ENCODE measurements around the gene THUMPD2. TPM values are rescaled to one million over a fixed set of nuclear protein-coding genes. Genes with fewer than 3 reads are reported as not detected.

The THUMPD2 gene
- total and polyA plus RNA-seq, 10 donors: 8.7 to 16.9 (median 13.3) TPM

- no peak overlapping the region for H3K27ac ChIP-seq
- H3K27me3 ChIP-seq (replicated peaks in 1 of 7): no peaks in the 10 kb centered on the region
- no peak for DNase-seq
- no peaks in the 10 kb centered on the region for H3K36me3 ChIP-seq
- TF ChIP-seq POLR2A (IDR thresholded peaks at IDR 0.05) (no peak), POLR2AphosphoS5 (IDR thresholded peaks at IDR 0.05) (no peak)
- H3K4me1 ChIP-seq: no peaks in the 10 kb centered on the region
- 84 to 93% (median 88%) methylated on average over 5 of the region's 5 CpGs for WGBS, 5 donors
- intact Hi-C loops (cut with DNase I; ENCODE audit: low total_unique reads): no loop called here
- H3K9me3 ChIP-seq: no peaks in the 10 kb centered on the region
- H3K4me3 ChIP-seq: no peak overlapping the region
Measured at GRCh38 chr2:39712953-39713352, 66.1 kb downstream of the THUMPD2 start.

- TF ChIP-seq POLR2AphosphoS5 (IDR thresholded peaks at IDR 0.05) (no peak), POLR2A (IDR thresholded peaks at IDR 0.05) (no peak)
- TF ChIP-seq, protein P1, sequence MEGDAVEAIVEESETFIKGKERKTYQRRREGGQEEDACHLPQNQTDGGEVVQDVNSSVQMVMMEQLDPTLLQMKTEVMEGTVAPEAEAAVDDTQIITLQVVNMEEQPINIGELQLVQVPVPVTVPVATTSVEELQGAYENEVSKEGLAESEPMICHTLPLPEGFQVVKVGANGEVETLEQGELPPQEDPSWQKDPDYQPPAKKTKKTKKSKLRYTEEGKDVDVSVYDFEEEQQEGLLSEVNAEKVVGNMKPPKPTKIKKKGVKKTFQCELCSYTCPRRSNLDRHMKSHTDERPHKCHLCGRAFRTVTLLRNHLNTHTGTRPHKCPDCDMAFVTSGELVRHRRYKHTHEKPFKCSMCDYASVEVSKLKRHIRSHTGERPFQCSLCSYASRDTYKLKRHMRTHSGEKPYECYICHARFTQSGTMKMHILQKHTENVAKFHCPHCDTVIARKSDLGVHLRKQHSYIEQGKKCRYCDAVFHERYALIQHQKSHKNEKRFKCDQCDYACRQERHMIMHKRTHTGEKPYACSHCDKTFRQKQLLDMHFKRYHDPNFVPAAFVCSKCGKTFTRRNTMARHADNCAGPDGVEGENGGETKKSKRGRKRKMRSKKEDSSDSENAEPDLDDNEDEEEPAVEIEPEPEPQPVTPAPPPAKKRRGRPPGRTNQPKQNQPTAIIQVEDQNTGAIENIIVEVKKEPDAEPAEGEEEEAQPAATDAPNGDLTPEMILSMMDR (IDR thresholded peaks at IDR 0.05 in 8 of 11, conservative IDR thresholded peaks at IDR 0.05 in 3 of 11): no peak
- Histone ChIP-seq H3K4me3 (no peak overlapping the region), H3K27me3 (replicated peaks in 1 of 7) (no peaks in the 10 kb centered on the region), H3K9me3 (no peaks in the 10 kb centered on the region), H3K4me1 (no peaks in the 10 kb centered on the region), H3K27ac (no peak overlapping the region), H3K36me3 (no peaks in the 10 kb centered on the region)
- intact Hi-C loops (cut with DNase I; ENCODE audit: low total_unique reads): no loop called here
- no peak for DNase-seq
- WGBS, 5 donors: 67 to 87% (median 71%) methylated on average over 3 of the region's 3 CpGs
Measured at GRCh38 chr2:39710807-39711206, 68.3 kb downstream of the THUMPD2 start.

- 94 to 96% (median 95%) methylated on average over 9 of the region's 9 CpGs for WGBS, 5 donors
- no peak overlapping the region for H3K27ac ChIP-seq
- H3K9me3 ChIP-seq: peaks cover 0 to 6% (median under 1%) of the 10 kb centered on the region in 8 donors
- no peaks in the 10 kb centered on the region for H3K4me1 ChIP-seq
- no peak for DNase-seq
- intact Hi-C loops (cut with DNase I; ENCODE audit: low total_unique reads): no loop called here
- TF ChIP-seq, protein P1 (IDR thresholded peaks at IDR 0.05 in 8 of 11, conservative IDR thresholded peaks at IDR 0.05 in 3 of 11): no peak
- no peaks in the 10 kb centered on the region for H3K27me3 ChIP-seq (replicated peaks in 1 of 7)
- H3K36me3 ChIP-seq: no peaks in the 10 kb centered on the region
- no peak overlapping the region for H3K4me3 ChIP-seq
Measured at GRCh38 chr2:39708003-39708402, 71.1 kb downstream of the THUMPD2 start.

DNA sequence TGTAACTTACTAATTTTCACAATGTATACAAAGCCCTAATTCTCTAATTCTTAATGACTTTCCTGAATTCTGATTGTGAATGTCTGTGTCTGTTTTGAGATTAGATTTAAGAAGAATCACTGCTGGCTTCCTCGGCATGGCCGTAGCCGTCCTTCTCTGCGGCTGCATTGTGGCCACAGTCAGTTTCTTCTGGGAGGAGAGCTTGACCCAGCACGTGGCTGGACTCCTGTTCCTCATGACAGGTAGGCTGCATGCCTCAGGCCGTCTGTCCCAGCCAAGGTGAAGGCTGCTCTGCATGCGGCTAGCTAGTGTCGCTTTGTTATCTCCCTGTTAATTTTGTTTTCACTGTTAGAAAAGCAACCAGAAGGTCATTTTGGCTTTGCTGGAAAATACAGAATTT lies 72.1 kb downstream of the THUMPD2 start:
- peaks cover 0 to 17% (median 11%) of the 10 kb centered on the region in 8 donors for H3K9me3 ChIP-seq
- DNase-seq: no peak
- no peaks in the 10 kb centered on the region for H3K36me3 ChIP-seq
- H3K4me3 ChIP-seq: no peak overlapping the region
- intact Hi-C loops (cut with DNase I; ENCODE audit: low total_unique reads): no loop called here
- no peak for TF ChIP-seq POLR2A (IDR thresholded peaks at IDR 0.05)
- no peaks in the 10 kb centered on the region for H3K27me3 ChIP-seq (replicated peaks in 1 of 7)
- H3K27ac ChIP-seq: no peak overlapping the region
- H3K4me1 ChIP-seq: no peaks in the 10 kb centered on the region
- 92 to 96% (median 92%) methylated on average over 8 of the region's 8 CpGs for WGBS, 5 donors

- intact Hi-C loops (cut with DNase I; ENCODE audit: low total_unique reads): no loop called here
- DNase-seq: no peak
- Histone ChIP-seq H3K27me3 (replicated peaks in 1 of 7) (no peaks in the 10 kb centered on the region), H3K36me3 (no peaks in the 10 kb centered on the region), H3K27ac (no peak overlapping the region), H3K4me1 (no peaks in the 10 kb centered on the region), H3K4me3 (no peak overlapping the region), H3K9me3 (peaks cover 3 to 23% (median 17%) of the 10 kb centered on the region in 8 donors)
- WGBS, 5 donors: 41 to 74% (median 60%) methylated on average over 1 of the region's 1 CpG
- TF ChIP-seq POLR2A (IDR thresholded peaks at IDR 0.05) (no peak), POLR2AphosphoS5 (IDR thresholded peaks at IDR 0.05) (no peak)
- TF ChIP-seq, protein P1 (IDR thresholded peaks at IDR 0.05 in 8 of 11, conservative IDR thresholded peaks at IDR 0.05 in 3 of 11): no peak
Measured at GRCh38 chr2:39706312-39706711, 72.7 kb downstream of the THUMPD2 start.

All from spleen (tissue), 11 donors.